Right renal cortex interstitium (tissue), 3 donors: ENCODE data around the gene SHOC1. TPM values are rescaled to one million over a fixed set of nuclear protein-coding genes. Genes with fewer than 3 reads are reported as not detected.
"Not testable (repeated sequence)": the region's sequence is repeated elsewhere in the genome, so short reads cannot be mapped to it uniquely, and the experiment has no call there.

Experiments
- DNase-seq, 3 donors: peaks; one replicate each; pipeline ENCODE4 v3.0.0-alpha.2; 2013; ENCODE audit warnings: low read depth in 3 of 3, low spot score in 2 of 3
- polyA plus RNA-seq, 3 donors: library from polyadenylated mRNA; unstranded; fragments of 120-200 nt; gene quantifications; one replicate each; pipeline ENCODE4 v1.2.1, GENCODE V29; 2013; ENCODE audit not compliant: insufficient read length in 3 of 3

SHOC1 gene
- polyA plus RNA-seq, result under 1 TPM; 0.75 to 0.87 (median 0.85) TPM

- DNase-seq, result no peak
Measured at GRCh38 chr9:111794835-111795556, at the start of gene SHOC1. Gene SHOC1 (minus strand): TSS chr9:111794937. CDS start chr9:111791418, 3,519 bp downstream.

GRCh38 chr9:111843971-111844370 lies 49.2 kb upstream of the SHOC1 start:
- DNase-seq, result no peak

GRCh38 chr9:111842313-111842712 lies 47.6 kb upstream of the SHOC1 start:
- no peak for DNase-seq

GRCh38 chr9:111840442-111840841 lies 45.7 kb upstream of the SHOC1 start:
- no peak for DNase-seq

- no peak for DNase-seq
Measured at GRCh38 chr9:111839987-111840386, 45.2 kb upstream of the SHOC1 start.

GRCh38 chr9:111839387-111839786 lies 44.6 kb upstream of the SHOC1 start:
- no peak for DNase-seq

- no peak for DNase-seq
Measured at GRCh38 chr9:111838439-111838838, 43.7 kb upstream of the SHOC1 start.

GRCh38 chr9:111836311-111836710 lies 41.6 kb upstream of the SHOC1 start:
- no peak for DNase-seq

- DNase-seq, result no peak
Measured at GRCh38 chr9:111833941-111834340, 39.2 kb upstream of the SHOC1 start.

GRCh38 chr9:111832449-111832848 lies 37.7 kb upstream of the SHOC1 start:
- no peak for DNase-seq

GRCh38 chr9:111831371-111832108 lies 36.8 kb upstream of the SHOC1 start:
- DNase-seq, result no peak

- DNase-seq, result no peak
Measured at GRCh38 chr9:111828193-111828592, 33.5 kb upstream of the SHOC1 start.

- no peak for DNase-seq
Measured at GRCh38 chr9:111825468-111826145, 30.9 kb upstream of the SHOC1 start.

GRCh38 chr9:111821006-111821528 lies 26.3 kb upstream of the SHOC1 start:
- DNase-seq, result no peak

- no peak for DNase-seq
Measured at GRCh38 chr9:111819360-111819759, 24.6 kb upstream of the SHOC1 start.

GRCh38 chr9:111815285-111816070 lies 20.7 kb upstream of the SHOC1 start:
- no peak for DNase-seq

- no peak for DNase-seq
Measured at GRCh38 chr9:111812337-111812736, 17.6 kb upstream of the SHOC1 start.

- no peak for DNase-seq
Measured at GRCh38 chr9:111810908-111811307, 16.2 kb upstream of the SHOC1 start.

GRCh38 chr9:111810415-111810814 lies 15.7 kb upstream of the SHOC1 start:
- DNase-seq, result not testable (repeated sequence)

GRCh38 chr9:111807197-111807596 lies 12.5 kb upstream of the SHOC1 start:
- DNase-seq, result no peak
